NCI-H446 (cell line): ENCODE measurements around the gene KDM4D.
"Not testable (repeated sequence)": the region's sequence is repeated elsewhere in the genome, so short reads cannot be mapped to it uniquely, and the experiment has no call there.

Source experiments
- DNase-seq, 2 experiments: peaks; one replicate each; lab custom pipeline; 2025; lab: John Stamatoyannopoulos, UW

The KDM4D gene

GRCh38 chr11:95033051-95033450 is 59.5 kb downstream of the KDM4D start:
- DNase-seq, result no peak

GRCh38 chr11:95035316-95035715 is 61.8 kb downstream of the KDM4D start:
- no peak for DNase-seq

GRCh38 chr11:95037356-95038035 is 64.0 kb downstream of the KDM4D start:
- DNase-seq, result not testable (repeated sequence)

- DNase-seq, result no peak
Measured at GRCh38 chr11:95042239-95042638, 68.7 kb downstream of the KDM4D start.

GRCh38 chr11:95042906-95043305 is 69.4 kb downstream of the KDM4D start:
- DNase-seq, result no peak

- DNase-seq, result no peak
Measured at GRCh38 chr11:95044010-95044409, 70.5 kb downstream of the KDM4D start.

- DNase-seq, result no peak
Measured at GRCh38 chr11:95045812-95046211, 72.3 kb downstream of the KDM4D start.
